Body of pancreas (tissue), 4 donors: Measurements from ENCODE around the gene RGL3. TPM values are rescaled to one million over a fixed set of nuclear protein-coding genes. Genes with fewer than 3 reads are reported as not detected.
A peak's percentile ranks its signal among the peaks of the same experiment; 100 is the strongest.
"Not testable (repeated sequence)": the region's sequence is repeated elsewhere in the genome, so short reads cannot be mapped to it uniquely, and the experiment has no call there.

Source experiments
- ATAC-seq: fragments of 150-250 bp; one replicate; pipeline ENCODE4 v1.9.1; 2016
- DNase-seq, 4 donors: peaks; one replicate each; pipeline ENCODE4 v3.0.0-alpha.2; 2019
- H3K27ac ChIP-seq, 4 donors: fragments of 200-600 bp; sonication (generic); 1 replicate in 3 of 4; 2 replicates in 1 of 4; pipeline versions ENCODE4 v1.5.1 to v1.6.1; 2016 to 2019; ENCODE audit warnings: mild to moderate bottlenecking in 1 of 4, mixed read lengths in 1 of 4, moderate library complexity in 1 of 4
- H3K27me3 ChIP-seq, 2 donors: fragments of 200-600 bp; sonication (generic); one replicate each; pipeline ENCODE4 v1.6.0; 2016; ENCODE audit warnings: mild to moderate bottlenecking in 1 of 2
- H3K36me3 ChIP-seq, 2 donors: fragments of 200-600 bp; sonication (generic); replicated peaks in 1 of 2; 2 replicates each; pipeline ENCODE4 v1.5.1; 2016; ENCODE audit warnings: low read depth in 2 of 2; ENCODE audit not compliant: insufficient read depth in 1 of 2
- H3K4me1 ChIP-seq: fragments of 200-600 bp; sonication (generic); one replicate; pipeline ENCODE4 v1.6.0; 2016
- H3K4me3 ChIP-seq, 2 donors: fragments of 200-600 bp; sonication (generic); 1 replicate in 1 of 2; 2 replicates in 1 of 2; pipeline ENCODE4 v1.5.1; 2016 to 2019
- H3K9me3 ChIP-seq, 3 donors: fragments of 200-600 bp; sonication (generic); 1 replicate in 2 of 3; 2 replicates in 1 of 3; pipeline ENCODE4 v1.5.1; 2016
- POLR2A ChIP-seq, 3 donors: fragments of 450-650 bp; IDR thresholded peaks; one replicate each; pipeline ENCODE4 v1.6.1; 2016; ENCODE audit warnings: antibody characterized with exemption in 3 of 3, mild to moderate bottlenecking in 2 of 3
- WGBS, 2 donors: methylation state at CpG; one replicate each; pipeline ENCODE4 v1.1.5; 2017; 5-methylcytosine and 5-hydroxymethylcytosine counted together
- intact Hi-C: fragments of 100-400 bp; cut with DNase I; formaldehyde crosslinking; loops from one replicate; pipeline ENCODE4 v1.15.1; 2023
- total RNA-seq, 2 donors: library from RNA; depleted of rRNA; stranded (reverse); fragments of >200 nt; gene quantifications; one replicate each; pipeline ENCODE4 v1.1.0, GENCODE V29; 2016
- TF ChIP-seq, protein P1 (sequence below), 7 experiments: fragments of 450-650 bp in 4 of 7; fragments of 200-600 bp in 3 of 7; sonication (generic) in 3 of 7; IDR thresholded peaks; one replicate each; pipeline ENCODE4 v1.5.1; 2016 to 2019; ENCODE audit warnings: antibody characterized with exemption in 7 of 7

Gene RGL3
- 10 to 100 TPM; 35.0 to 56.0 TPM for total RNA-seq

GRCh38 chr19:11418549-11419506, at the start of gene RGL3:
RGL3 (minus strand) TSS chr19:11419314; CDS start chr19:11419278, 36 bp downstream.
- TF ChIP-seq, protein P1, sequence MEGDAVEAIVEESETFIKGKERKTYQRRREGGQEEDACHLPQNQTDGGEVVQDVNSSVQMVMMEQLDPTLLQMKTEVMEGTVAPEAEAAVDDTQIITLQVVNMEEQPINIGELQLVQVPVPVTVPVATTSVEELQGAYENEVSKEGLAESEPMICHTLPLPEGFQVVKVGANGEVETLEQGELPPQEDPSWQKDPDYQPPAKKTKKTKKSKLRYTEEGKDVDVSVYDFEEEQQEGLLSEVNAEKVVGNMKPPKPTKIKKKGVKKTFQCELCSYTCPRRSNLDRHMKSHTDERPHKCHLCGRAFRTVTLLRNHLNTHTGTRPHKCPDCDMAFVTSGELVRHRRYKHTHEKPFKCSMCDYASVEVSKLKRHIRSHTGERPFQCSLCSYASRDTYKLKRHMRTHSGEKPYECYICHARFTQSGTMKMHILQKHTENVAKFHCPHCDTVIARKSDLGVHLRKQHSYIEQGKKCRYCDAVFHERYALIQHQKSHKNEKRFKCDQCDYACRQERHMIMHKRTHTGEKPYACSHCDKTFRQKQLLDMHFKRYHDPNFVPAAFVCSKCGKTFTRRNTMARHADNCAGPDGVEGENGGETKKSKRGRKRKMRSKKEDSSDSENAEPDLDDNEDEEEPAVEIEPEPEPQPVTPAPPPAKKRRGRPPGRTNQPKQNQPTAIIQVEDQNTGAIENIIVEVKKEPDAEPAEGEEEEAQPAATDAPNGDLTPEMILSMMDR (IDR thresholded peaks at IDR 0.05) = peak in 3 of 7 experiments; percentile 19 to 23 (median 21)
- TF ChIP-seq POLR2A (IDR thresholded peaks at IDR 0.05) = peak in 2 of 3 donors; percentile 52 to 53
- DNase-seq (peak; percentile 52 to 72 (median 63)), ATAC-seq (peak; percentile 73)
- Histone ChIP-seq H3K36me3 (no peaks in the 10 kb centered on the region), H3K4me3 (peak within 1 kb of the TSS; percentile 39 to 55), H3K9me3 (no peaks in the 10 kb centered on the region), H3K27me3 (no peaks in the 10 kb centered on the region), H3K27ac (peak within 1 kb of the TSS; percentile 75 to 84 (median 81)), H3K4me1 (peaks cover 41% of the 10 kb centered on the region)
- intact Hi-C loops = no loop called here
- WGBS, 2 donors = 0 to 2% methylated on average over 9 to 63 of the region's 72 CpGs

- H3K4me3 ChIP-seq, H3K27me3 ChIP-seq, ATAC-seq, H3K36me3 ChIP-seq, H3K27ac ChIP-seq, H3K9me3 ChIP-seq, H3K4me1 ChIP-seq, intact Hi-C loops, DNase-seq: not testable (repeated sequence)
- 59 to 64% methylated on average over 8 of the region's 8 CpGs for WGBS, 2 donors
Observed at GRCh38 chr19:11468266-11468845, 49.2 kb upstream of the RGL3 start.

GRCh38 chr19:11465600-11465999, 46.5 kb upstream of the RGL3 start:
- no peaks in the 10 kb centered on the region for H3K4me1 ChIP-seq
- no peak for TF ChIP-seq POLR2A (IDR thresholded peaks at IDR 0.05)
- TF ChIP-seq, protein P1 (IDR thresholded peaks at IDR 0.05) = no peak
- ATAC-seq = no peak
- H3K27me3 ChIP-seq = no peaks in the 10 kb centered on the region
- intact Hi-C loops = no loop called here
- H3K9me3 ChIP-seq = no peaks in the 10 kb centered on the region
- 25% methylated on average over 7 of the region's 8 CpGs; no CpG with 5 or more reads in 1 of the 2 donors for WGBS, 2 donors
- no peak overlapping the region for H3K27ac ChIP-seq
- no peaks in the 10 kb centered on the region for H3K36me3 ChIP-seq
- no peak overlapping the region for H3K4me3 ChIP-seq
- no peak for DNase-seq

DNA sequence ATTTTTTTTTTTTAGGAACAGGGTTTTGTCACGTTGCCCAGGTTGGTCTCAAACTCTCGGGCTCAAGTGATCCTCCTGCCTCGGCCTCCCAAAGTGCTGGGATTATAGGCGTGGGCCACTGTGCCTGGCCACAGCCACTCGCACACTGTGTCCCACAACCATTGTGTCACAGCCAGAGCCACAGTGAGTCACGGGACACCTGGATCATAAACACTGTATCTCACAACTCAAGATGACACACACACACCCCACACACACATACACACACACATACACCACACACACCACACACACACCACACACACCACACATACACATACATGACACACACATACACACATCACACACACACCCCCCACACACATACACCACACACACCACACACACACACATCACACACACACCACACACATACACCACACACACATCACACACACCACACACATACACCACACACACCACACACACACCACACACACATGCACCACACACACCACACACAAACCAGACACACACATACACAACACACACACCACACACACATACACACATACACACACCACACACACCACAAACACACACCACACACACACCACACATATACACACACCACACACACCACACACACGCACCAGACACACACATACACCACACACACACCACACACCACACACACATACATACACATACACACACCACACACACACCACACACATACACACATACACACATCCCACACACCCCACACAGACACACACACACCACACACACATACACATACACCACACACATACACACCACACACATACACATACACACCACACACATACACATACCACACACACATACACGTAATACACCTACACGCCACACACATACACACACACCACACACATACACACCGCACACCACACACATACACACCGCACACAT, 45.5 kb upstream of the RGL3 start:
- H3K4me3 ChIP-seq = no peak overlapping the region
- ATAC-seq (no peak), DNase-seq (no peak)
- 74 to 76% methylated on average over 7 to 11 of the region's 11 CpGs for WGBS, 2 donors
- H3K36me3 ChIP-seq = no peaks in the 10 kb centered on the region
- TF ChIP-seq POLR2A (IDR thresholded peaks at IDR 0.05) = no peak
- TF ChIP-seq, protein P1 (IDR thresholded peaks at IDR 0.05) = no peak
- intact Hi-C loops = no loop called here
- H3K9me3 ChIP-seq = no peaks in the 10 kb centered on the region
- H3K27ac ChIP-seq = no peak overlapping the region
- H3K4me1 ChIP-seq = no peaks in the 10 kb centered on the region
- no peaks in the 10 kb centered on the region for H3K27me3 ChIP-seq
